Measurements from ENCODE around the gene F2.

Gene F2

GRCh38 chr11:46718155-46719019 is 626 bp upstream of the F2 start:
- DNase-seq (ENCODE audit: low spot score): no peak

GRCh38 chr11:46719543-46720218 is 668 bp downstream of the F2 start:
- DNase-seq (ENCODE audit: low spot score): no peak

GRCh38 chr11:46721286-46721685 is 2.3 kb downstream of the F2 start:
- no peak for DNase-seq (ENCODE audit: low spot score)

- no peak for DNase-seq (ENCODE audit: low spot score)
Measured at GRCh38 chr11:46722566-46723358, 3.7 kb downstream of the F2 start.

GRCh38 chr11:46723359-46723680 is 4.3 kb downstream of the F2 start:
- DNase-seq (ENCODE audit: low spot score): no peak

GRCh38 chr11:46724088-46724487 is 5.1 kb downstream of the F2 start:
- peak; percentile 29 for DNase-seq (ENCODE audit: low spot score)

GRCh38 chr11:46725338-46726205 is 6.6 kb downstream of the F2 start:
- no peak for DNase-seq (ENCODE audit: low spot score)

- DNase-seq (ENCODE audit: low spot score): no peak
Measured at GRCh38 chr11:46726206-46726862, 7.3 kb downstream of the F2 start.

GRCh38 chr11:46727952-46728658 is 9.1 kb downstream of the F2 start:
- no peak for DNase-seq (ENCODE audit: low spot score)

GRCh38 chr11:46728659-46729040 is 9.6 kb downstream of the F2 start:
- no peak for DNase-seq (ENCODE audit: low spot score)

- DNase-seq (ENCODE audit: low spot score): no peak
Measured at GRCh38 chr11:46729110-46730027, 10.4 kb downstream of the F2 start.

GRCh38 chr11:46731545-46731944 is 12.5 kb downstream of the F2 start:
- DNase-seq (ENCODE audit: low spot score): no peak

GRCh38 chr11:46733234-46733633 is 14.2 kb downstream of the F2 start:
- DNase-seq (ENCODE audit: low spot score): no peak

GRCh38 chr11:46736146-46736545 is 17.1 kb downstream of the F2 start:
- DNase-seq (ENCODE audit: low spot score): no peak

- DNase-seq (ENCODE audit: low spot score): no peak
Measured at GRCh38 chr11:46736615-46737014, 17.6 kb downstream of the F2 start.

GRCh38 chr11:46737699-46738098 is 18.7 kb downstream of the F2 start:
- no peak for DNase-seq (ENCODE audit: low spot score)

GRCh38 chr11:46738887-46739286 is 19.9 kb downstream of the F2 start:
- DNase-seq (ENCODE audit: low spot score): no peak

GRCh38 chr11:46741600-46742484 is 22.8 kb downstream of the F2 start:
- DNase-seq (ENCODE audit: low spot score): no peak

- no peak for DNase-seq (ENCODE audit: low spot score)
Measured at GRCh38 chr11:46743043-46743442, 24.0 kb downstream of the F2 start.
